Nephron (organoid): ENCODE measurements around the gene BARX1.
"Not testable (repeated sequence)": the region's sequence is repeated elsewhere in the genome, so short reads cannot be mapped to it uniquely, and the experiment has no call there.

Experiments used
- H3K27ac Mint-ChIP-seq, 3 experiments: 2 replicates each; pipeline ENCODE4 v1.8.0; 2020; ENCODE audit warnings: mixed read lengths in 3 of 3, mild to moderate bottlenecking in 2 of 3, moderate library complexity in 1 of 3
- H3K27me3 Mint-ChIP-seq: 2 replicates; pipeline ENCODE4 v1.8.0; 2021; ENCODE audit warnings: low read depth, mild to moderate bottlenecking, moderate library complexity, mixed read lengths
- H3K36me3 Mint-ChIP-seq: 2 replicates; pipeline ENCODE4 v1.8.0; 2020; ENCODE audit warnings: low read depth, mixed read lengths
- H3K4me1 Mint-ChIP-seq: 2 replicates; pipeline ENCODE4 v1.8.0; 2020; ENCODE audit warnings: mixed read lengths
- H3K4me3 Mint-ChIP-seq, 3 experiments: 2 replicates each; pipeline ENCODE4 v1.8.0; 2020; ENCODE audit warnings: mild to moderate bottlenecking in 3 of 3, mixed read lengths in 3 of 3, moderate library complexity in 2 of 3
- H3K9me3 Mint-ChIP-seq: 2 replicates; pipeline ENCODE4 v1.8.0; 2020; ENCODE audit warnings: mixed read lengths
- CTCF ChIP-seq, 3 experiments: fragments of 200-600 bp; sonication (generic); IDR thresholded peaks; one replicate each; pipeline ENCODE4 v1.5.0; 2021; ENCODE audit warnings: antibody characterized with exemption in 3 of 3; ENCODE audit not compliant: unreplicated experiment in 3 of 3

Gene BARX1

DNA sequence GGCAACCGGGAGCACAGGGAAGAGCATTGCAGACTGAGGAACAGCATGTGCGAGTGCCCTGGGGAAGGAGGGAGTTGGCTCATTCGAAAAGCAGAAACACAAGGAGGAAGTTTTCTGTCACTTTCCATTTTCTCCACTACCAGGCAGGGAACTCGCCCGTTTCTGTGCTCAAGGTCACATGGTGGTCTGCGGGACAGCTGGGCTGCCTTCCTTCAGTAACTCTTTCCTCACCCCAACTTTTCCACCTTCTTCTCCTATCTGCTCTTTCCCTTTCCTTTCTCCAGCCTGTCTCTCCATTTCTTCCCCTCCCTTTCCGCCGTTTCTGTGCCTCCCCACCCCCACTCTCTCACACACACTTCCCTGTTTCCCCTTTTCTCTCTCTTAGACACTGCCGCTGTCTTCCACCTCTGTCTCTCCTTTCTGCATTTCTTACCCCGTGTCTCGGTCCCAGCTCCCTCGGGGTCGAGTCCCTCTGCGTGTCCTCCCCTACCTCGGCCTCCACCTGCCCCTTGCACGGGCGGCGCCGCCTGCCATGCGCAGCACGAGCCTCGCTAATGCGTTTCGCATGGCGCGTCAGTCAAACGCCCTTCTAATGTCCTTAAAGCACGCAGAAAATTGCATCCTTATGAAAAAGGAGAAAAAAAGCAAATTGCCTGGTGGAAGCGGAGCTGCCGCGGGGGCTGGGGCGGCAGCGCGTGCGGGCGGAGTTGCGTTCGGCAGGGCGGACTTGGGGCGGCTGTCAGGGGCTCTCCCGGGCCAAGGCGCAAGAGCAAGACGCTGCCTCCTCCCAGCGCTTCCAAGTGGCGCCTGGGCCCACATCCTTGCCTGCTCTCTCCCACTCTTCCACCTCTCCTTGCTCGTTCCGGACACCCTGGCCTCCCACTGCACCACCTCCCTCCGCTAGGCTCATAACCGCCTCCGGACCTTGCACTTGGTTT is 9.5 kb downstream of the BARX1 start:
- Mint-ChIP-seq H3K4me3 (peak overlapping the region; percentile 55 to 71 (median 65)), H3K27me3 (peaks cover 100% of the 10 kb centered on the region), H3K27ac (no peak overlapping the region), H3K36me3 (peaks cover 2% of the 10 kb centered on the region), H3K4me1 (peaks cover 19% of the 10 kb centered on the region), H3K9me3 (peaks cover 11% of the 10 kb centered on the region)
- no peak for TF ChIP-seq CTCF (IDR thresholded peaks at IDR 0.05; ENCODE audit: unreplicated experiment in 3 of 3)

- Mint-ChIP-seq H3K4me1 (peaks cover 12% of the 10 kb centered on the region), H3K27me3 (peaks cover 100% of the 10 kb centered on the region), H3K27ac (no peak overlapping the region), H3K36me3 (no peaks in the 10 kb centered on the region), H3K4me3 (no peak overlapping the region), H3K9me3 (peaks cover 2% of the 10 kb centered on the region)
- no peak for TF ChIP-seq CTCF (IDR thresholded peaks at IDR 0.05; ENCODE audit: unreplicated experiment in 3 of 3)
Measured at GRCh38 chr9:93944011-93944410, 11.1 kb downstream of the BARX1 start.

DNA sequence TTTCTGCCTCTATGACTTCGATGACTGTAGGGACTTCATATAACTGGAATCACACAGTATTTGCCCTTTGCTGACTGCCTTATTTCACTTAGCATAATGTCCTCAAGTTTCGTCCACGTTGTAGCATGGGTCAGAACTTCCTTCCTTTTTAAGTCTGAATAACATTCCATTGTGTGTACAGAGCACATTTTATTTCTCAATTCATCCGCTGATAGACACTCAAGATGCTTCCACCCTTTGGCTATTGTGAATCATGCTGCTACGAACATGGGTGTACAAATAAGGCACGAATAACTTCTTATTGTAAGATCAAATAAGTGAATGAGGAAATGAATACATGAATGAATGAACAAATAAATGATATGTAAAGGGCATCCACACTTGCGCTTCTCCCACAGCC is 13.0 kb downstream of the BARX1 start:
- Mint-ChIP-seq H3K36me3 (no peaks in the 10 kb centered on the region), H3K4me1 (peaks cover 12% of the 10 kb centered on the region), H3K27me3 (peaks cover 98% of the 10 kb centered on the region), H3K9me3 (peaks cover 2% of the 10 kb centered on the region), H3K27ac (no peak overlapping the region), H3K4me3 (no peak overlapping the region)
- TF ChIP-seq CTCF (IDR thresholded peaks at IDR 0.05; ENCODE audit: unreplicated experiment in 3 of 3) = no peak

DNA sequence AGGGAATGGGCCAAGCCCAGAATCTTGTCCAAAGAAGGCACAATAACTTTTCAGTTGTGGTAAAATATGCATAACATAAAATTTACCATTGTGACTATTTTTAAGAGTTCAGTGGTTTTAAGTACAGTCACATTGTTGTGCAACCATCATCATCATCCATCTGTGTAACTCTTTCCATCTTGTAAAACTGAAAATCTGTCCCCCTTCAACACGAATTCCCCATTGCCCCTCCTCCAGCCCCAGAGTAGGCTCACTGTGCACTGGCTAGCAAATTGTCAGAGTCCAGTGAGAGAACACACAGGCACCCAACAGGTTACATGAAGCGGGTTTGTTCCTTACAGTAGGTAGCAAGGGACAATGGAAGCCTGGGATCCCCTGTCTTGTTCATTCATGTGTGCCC is 13.7 kb downstream of the BARX1 start:
- Mint-ChIP-seq H3K36me3 (no peaks in the 10 kb centered on the region), H3K4me3 (no peak overlapping the region), H3K27ac (no peak overlapping the region), H3K4me1 (peaks cover 10% of the 10 kb centered on the region), H3K9me3 (peaks cover 2% of the 10 kb centered on the region), H3K27me3 (peaks cover 94% of the 10 kb centered on the region)
- no peak for TF ChIP-seq CTCF (IDR thresholded peaks at IDR 0.05; ENCODE audit: unreplicated experiment in 3 of 3)

- Mint-ChIP-seq H3K4me3 (no peak overlapping the region), H3K9me3 (peaks cover 2% of the 10 kb centered on the region), H3K4me1 (peaks cover 5% of the 10 kb centered on the region), H3K27me3 (peaks cover 93% of the 10 kb centered on the region), H3K27ac (no peak overlapping the region), H3K36me3 (no peaks in the 10 kb centered on the region)
- no peak for TF ChIP-seq CTCF (IDR thresholded peaks at IDR 0.05; ENCODE audit: unreplicated experiment in 3 of 3)
Measured at GRCh38 chr9:93940951-93941350, 14.2 kb downstream of the BARX1 start.

DNA sequence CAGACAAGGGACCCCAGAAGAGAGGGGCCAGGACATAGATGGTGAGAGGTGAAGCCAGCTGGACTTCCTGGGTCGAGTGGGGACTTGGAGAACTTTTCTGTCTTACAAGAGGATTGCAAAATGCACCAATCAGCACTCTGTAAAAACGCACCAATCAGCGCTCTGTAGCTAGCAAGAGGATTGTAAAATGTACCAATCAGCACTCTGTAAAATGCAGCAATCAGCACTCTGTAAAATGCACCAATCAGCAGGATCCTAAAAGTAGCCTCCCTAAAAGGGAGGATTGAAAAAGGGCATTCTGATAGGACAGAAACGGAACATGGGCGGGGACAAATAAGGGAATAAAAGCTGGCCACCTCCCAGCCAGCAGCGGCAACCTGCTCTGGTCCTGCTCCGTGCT is 15.6 kb downstream of the BARX1 start:
- H3K4me3 Mint-ChIP-seq = not testable (repeated sequence)

More for the DNA sequence above, 15.6 kb downstream of the BARX1 start:
- H3K4me1 Mint-ChIP-seq, H3K9me3 Mint-ChIP-seq, H3K27ac Mint-ChIP-seq, H3K36me3 Mint-ChIP-seq: not testable (repeated sequence)
- peaks cover 90% of the 10 kb centered on the region for H3K27me3 Mint-ChIP-seq
